GM12878 (cell line): ENCODE results near the gene PRCD.

Experiments used
- BHLHE40 ChIP-seq, 2 experiments: fragments of 450-650 bp in 1 of 2; IDR thresholded peaks; 2 replicates each; pipeline ENCODE4 v1.6.1; 2011 to 2017; ENCODE audit warnings: low read depth in 2 of 2, borderline replicate concordance in 1 of 2, improper control_type of control experiment in 1 of 2, low read length in 1 of 2, mild to moderate bottlenecking in 1 of 2
- EZH2 ChIP-seq: IDR thresholded peaks from 2 replicates; pipeline ENCODE4 v1.6.1; 2012; ENCODE audit warnings: low read depth, mild to moderate bottlenecking, control low read depth, inconsistent platforms, low read length, borderline replicate concordance; ENCODE audit not compliant: control insufficient read depth
- FOXM1 ChIP-seq: IDR thresholded peaks from 2 replicates; pipeline ENCODE4 v1.6.1; 2012; ENCODE audit warnings: low read depth, mild to moderate bottlenecking, inconsistent platforms, low read length, moderate library complexity
- REST ChIP-seq: IDR thresholded peaks from 2 replicates; pipeline ENCODE4 v1.6.1; 2012; ENCODE audit warnings: mild to moderate bottlenecking, low read depth, low read length
- TF ChIP-seq, protein P1 (sequence below): fragments of 450-650 bp; formaldehyde crosslinking; IDR thresholded peaks from 2 replicates; pipeline ENCODE4 v1.5.0; 2022; ENCODE audit warnings: mild to moderate bottlenecking, missing genetic modification characterization
- TF ChIP-seq, protein P2 (sequence below): IDR thresholded peaks from 2 replicates; pipeline ENCODE4 v1.6.1; 2011; ENCODE audit warnings: low read depth, low read length, improper control_type of control experiment, borderline replicate concordance

DNA sequence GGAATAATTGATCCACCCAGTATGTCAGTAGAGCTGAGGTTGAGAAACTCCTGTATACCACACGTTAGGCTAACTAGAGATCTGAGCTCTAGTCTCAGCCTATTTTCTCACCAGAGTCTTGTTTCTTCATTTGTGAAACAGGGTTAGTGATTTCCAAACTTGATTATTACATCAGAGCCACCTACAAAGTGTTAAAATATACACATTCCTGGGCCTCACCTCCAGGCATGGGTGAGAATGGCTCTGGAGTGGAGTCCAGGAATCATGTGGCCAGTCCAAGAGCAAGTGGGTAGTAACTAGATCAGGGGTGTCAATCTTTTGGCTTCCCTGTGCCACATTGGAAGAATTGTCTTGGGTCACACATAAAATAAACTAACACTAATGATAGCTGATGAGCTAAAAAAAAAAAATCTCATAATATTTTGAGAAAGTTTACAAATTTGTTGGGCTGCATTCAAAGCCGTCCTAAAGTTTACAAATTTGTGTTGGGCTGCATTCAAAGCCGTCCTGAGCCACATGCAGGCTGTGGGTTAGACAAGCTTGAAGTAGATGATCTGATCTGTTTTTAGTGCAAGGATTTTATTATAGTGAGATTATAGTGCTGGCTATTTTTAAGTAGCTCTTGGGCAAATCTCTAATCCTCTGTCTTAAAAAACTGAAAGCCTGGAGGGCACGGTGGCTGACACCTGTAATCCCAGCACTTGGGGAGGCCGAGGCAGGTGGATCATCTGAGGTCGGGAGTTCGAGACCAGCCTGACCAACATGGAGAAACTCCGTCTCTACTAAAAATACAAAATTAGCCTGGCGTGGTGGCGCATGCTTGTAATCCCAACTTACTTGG is 20.4 kb downstream of the PRCD start:
- TF ChIP-seq FOXM1 (no peak), BHLHE40 (IDR thresholded peaks at IDR 0.05; ENCODE audit: borderline replicate concordance in 1 of 2, low read depth in 2 of 2, low read length in 1 of 2) (no peak), EZH2 (no peak), REST (no peak)
- TF ChIP-seq, protein P1, sequence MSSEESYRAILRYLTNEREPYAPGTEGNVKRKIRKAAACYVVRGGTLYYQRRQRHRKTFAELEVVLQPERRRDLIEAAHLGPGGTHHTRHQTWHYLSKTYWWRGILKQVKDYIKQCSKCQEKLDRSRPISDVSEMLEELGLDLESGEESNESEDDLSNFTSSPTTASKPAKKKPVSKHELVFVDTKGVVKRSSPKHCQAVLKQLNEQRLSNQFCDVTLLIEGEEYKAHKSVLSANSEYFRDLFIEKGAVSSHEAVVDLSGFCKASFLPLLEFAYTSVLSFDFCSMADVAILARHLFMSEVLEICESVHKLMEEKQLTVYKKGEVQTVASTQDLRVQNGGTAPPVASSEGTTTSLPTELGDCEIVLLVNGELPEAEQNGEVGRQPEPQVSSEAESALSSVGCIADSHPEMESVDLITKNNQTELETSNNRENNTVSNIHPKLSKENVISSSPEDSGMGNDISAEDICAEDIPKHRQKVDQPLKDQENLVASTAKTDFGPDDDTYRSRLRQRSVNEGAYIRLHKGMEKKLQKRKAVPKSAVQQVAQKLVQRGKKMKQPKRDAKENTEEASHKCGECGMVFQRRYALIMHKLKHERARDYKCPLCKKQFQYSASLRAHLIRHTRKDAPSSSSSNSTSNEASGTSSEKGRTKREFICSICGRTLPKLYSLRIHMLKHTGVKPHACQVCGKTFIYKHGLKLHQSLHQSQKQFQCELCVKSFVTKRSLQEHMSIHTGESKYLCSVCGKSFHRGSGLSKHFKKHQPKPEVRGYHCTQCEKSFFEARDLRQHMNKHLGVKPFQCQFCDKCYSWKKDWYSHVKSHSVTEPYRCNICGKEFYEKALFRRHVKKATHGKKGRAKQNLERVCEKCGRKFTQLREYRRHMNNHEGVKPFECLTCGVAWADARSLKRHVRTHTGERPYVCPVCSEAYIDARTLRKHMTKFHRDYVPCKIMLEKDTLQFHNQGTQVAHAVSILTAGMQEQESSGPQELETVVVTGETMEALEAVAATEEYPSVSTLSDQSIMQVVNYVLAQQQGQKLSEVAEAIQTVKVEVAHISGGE (CRISPR knock-in tag) = no peak
- TF ChIP-seq, protein P2, sequence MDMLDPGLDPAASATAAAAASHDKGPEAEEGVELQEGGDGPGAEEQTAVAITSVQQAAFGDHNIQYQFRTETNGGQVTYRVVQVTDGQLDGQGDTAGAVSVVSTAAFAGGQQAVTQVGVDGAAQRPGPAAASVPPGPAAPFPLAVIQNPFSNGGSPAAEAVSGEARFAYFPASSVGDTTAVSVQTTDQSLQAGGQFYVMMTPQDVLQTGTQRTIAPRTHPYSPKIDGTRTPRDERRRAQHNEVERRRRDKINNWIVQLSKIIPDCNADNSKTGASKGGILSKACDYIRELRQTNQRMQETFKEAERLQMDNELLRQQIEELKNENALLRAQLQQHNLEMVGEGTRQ = no peak
